GM18858 (cell line): ENCODE measurements around the gene AP5S1.
"Not testable (repeated sequence)": the region's sequence is repeated elsewhere in the genome, so short reads cannot be mapped to it uniquely, and the experiment has no call there.

ENCODE experiments used
- ATAC-seq: cut with Tn5 transposase; IDR thresholded peaks from one replicate; pipeline ENCODE4 v1.9.1; 2021; ENCODE audit not compliant: unreplicated experiment

The AP5S1 gene

DNA sequence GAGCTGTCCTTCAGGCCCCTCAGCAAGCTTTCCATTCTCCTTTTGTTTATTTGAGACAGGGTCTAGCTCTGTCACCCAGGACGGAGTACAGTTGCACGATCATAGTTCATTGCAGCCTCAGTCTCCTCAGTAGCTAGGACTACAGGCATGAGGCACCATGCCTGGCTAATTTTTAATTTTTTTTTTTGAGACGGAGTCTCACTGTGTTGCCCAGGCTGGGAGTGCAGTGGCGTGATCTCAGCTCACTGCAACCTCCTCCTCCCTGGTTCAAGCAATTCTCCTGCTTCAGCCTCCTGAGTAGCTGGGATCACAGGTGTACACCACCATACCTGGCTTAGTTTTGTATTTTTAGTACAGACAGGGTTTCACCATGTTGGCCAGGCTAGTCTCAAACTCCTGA, 31.1 kb upstream of the AP5S1 start:
- ATAC-seq = not testable (repeated sequence)

DNA sequence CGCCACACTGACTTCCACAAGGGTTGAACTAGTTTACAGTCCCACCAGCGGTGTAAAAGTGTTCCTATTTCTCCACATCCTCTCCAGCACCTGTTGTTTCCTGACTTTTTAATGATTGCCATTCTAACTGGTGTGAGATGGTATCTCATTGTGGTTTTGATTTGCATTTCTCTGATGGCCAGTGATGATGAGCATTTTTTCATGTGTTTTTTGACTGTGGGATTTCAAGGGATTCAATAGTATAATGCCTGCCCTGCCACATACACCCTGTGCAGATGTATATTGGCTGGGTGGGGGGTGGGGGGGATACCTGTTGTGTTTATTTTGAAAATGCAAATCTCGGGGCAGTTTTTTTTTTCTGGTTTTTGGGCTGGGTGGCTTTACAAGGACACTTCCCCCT, 26.2 kb upstream of the AP5S1 start:
- ATAC-seq = not testable (repeated sequence)

DNA sequence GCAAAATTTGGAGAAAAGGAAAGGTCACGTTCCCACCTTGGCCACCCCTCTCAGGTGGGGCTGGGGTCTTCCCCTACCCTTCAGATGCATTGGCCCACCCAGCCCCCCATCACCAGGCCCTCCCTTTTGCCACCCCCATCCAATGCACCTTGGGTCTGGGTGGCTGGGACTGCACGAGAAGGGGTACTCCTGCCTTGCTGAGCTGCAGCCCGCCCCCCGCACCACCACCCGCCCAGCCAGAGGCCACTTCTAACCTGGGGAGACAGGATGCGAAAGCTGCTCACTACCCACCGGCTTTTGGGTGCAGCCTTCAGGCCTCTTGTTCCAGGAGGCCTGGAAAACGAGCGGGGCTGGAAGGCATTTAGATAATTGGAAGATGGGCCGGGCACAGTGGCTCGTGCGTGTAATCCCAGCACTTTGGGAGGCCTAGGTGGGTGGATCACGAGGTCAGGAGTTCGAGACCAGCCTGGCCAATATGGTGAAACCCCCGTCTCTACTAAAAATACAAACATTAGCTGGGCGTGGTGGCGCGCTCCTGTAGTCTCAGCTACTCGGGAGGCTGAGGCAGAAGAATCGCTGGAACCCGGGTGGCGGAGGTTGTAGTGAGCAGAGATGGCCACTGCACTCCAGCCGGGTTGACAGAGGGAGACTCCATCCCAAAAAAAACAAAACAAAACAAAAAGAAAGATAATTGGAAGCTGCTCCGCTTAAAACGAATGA, 25.5 kb upstream of the AP5S1 start:
- no peak for ATAC-seq

DNA sequence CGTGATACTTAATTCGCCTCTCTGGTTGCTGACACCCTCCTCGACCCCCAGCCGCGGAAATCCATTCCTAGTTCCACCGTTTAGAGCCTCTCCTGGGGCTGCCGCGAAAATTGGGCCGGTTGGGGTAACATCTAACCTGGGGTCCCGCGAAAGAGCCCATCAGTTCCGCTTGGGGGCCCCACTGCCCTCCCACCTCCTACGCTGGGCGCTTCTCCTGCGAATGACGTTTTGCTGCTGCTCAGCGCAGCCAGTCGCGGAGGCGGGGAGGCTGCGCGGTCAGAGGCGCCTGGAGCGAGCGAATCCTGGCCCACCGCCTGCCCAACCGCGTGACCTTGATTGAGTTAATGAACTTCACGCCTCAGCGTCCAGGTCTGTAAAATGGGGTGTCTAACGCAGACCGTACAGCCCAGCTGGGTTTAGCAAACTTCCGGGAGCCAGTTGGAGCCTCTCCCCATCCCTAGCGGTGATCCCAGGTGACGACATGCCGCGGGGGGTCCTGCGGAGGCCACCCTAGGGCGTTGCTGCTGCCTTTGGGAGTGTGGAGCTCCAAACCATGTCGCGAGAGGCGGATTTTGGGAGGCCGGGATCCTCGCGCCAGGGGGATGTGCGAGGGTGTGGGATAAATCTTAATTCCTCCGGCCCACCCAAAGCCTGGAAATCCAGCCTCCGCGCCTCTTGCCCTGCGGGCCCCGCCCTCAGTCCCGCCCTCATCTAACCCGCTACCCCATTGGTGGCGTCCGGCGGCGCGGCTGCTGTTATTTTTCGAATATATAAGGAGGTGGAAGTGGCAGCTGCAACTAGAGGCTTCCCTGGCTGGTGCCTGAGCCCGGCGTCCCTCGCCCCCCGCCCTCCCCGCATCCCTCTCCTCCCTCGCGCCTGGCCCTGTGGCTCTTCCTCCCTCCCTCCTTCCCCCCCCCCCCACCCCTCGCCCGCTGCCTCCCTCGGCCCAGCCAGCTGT, 24.6 kb upstream of the AP5S1 start, which contains the start of gene CDC25B:
Gene CDC25B (plus strand): TSS at position 800 of the 958 bp plus-strand sequence. CDS start 222 bp downstream, outside the sequence.
- ATAC-seq = peak; percentile 57

DNA sequence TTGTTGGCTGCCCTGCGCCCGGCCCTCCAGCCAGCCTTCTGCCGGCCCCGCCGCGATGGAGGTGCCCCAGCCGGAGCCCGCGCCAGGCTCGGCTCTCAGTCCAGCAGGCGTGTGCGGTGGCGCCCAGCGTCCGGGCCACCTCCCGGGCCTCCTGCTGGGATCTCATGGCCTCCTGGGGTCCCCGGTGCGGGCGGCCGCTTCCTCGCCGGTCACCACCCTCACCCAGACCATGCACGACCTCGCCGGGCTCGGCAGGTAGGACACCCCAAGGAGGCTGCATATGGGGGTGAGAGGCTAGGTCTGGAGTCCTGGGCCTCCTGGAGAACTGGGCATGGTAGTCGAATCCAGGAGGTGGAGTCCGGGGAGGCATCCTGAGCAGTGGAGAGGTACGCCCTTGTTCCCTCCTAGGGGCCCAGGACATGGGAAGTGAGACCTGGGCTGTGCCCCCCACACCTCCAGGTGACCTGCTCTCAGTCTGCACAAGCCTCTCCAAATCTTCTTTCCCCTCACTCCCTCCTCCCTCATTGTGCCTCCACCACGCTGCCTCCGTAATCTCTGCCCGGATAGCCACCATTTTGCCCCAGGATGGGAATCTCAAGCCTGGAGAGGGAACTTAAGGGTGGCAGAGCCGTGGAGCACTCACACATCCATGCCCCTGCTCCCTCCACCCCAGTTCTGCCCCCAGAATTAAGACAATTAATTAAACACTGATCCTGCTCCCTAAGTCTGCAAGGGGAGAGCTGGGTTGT, 23.7 kb upstream of the AP5S1 start:
- no peak for ATAC-seq

DNA sequence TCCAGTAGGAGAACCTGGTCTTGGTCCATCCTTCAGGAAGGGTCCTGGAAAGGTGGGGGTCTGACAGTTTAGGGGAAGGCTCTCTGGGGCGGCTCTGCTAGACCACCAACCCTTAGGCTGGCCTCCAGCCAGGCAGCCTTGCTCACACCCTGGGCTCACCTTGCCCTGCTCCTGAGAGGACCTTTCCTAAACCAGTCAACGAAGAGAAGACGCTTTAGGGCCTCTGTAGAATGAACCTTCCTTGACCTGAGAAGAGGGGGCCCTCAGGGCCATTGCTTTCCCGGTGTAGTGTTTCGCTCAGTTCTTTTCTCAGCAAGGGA, 23.2 kb upstream of the AP5S1 start:
- no peak for ATAC-seq

DNA sequence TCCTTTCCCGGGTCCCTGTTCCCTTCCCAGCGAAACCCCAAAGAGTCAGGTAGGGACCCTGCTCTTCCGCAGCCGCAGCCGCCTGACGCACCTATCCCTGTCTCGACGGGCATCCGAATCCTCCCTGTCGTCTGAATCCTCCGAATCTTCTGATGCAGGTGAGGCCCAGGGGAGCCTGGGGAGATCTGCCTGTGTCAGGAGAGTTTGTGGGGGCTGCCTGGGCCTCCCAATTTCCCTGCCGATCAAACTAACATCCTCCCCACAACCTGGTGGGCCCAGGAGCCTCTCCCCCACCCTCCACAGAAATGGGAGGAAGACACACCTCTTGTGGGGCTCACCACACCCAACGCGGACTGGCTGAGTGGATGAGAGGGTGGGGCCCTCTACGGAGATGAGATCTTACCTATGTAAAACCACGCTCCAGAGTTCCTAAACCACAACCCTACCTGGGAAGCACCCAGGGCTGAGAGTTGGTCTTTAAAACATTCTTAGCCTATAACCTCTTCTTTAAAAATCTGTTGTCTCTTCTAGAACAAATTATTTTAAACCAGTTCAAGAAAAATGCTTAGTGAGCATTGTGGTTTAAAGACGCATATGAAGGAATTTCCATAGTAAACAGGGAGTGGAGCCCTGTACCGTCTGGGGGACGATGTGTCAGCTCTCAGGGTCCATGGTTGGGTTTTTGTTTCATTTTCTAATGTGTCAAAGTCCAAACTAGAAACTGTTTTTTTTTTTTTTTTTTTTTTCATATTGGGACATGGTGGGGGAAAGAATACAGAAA, 22.6 kb upstream of the AP5S1 start:
- ATAC-seq = no peak

DNA sequence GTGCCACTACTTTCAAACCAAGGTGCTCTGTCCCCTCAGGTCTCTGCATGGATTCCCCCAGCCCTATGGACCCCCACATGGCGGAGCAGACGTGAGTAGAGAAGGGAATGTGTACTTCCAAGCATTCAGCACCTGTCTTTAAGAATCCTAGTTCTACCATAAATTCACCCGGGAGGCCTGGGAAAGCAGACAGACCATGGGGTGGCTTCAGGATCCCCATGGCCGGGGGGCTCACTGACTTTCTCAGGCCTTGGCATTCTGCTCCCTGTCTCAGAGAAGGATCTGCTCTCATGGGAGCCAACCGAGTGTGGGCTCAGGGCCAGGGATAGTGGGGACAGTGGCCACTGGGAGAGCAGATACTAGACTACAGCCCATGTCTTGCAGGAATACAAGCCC, 22.0 kb upstream of the AP5S1 start:
- ATAC-seq = no peak

DNA sequence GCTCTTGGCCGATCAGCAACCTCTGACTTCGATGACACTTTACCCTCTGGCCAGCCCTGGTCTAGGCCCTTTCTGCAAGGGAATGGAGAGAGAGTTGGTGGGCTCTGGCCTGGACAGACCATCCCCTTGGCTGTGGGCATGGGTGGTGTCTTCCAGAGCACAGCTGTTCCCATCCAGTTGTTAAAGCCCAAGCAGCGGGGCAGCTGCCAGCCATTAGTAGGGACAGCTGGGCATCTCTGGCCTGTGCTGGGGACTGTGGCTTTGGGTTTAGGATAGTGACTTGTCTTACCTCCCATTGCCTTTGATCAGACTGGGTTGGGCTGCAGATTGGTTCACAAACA, 21.5 kb upstream of the AP5S1 start:
- ATAC-seq = no peak

DNA sequence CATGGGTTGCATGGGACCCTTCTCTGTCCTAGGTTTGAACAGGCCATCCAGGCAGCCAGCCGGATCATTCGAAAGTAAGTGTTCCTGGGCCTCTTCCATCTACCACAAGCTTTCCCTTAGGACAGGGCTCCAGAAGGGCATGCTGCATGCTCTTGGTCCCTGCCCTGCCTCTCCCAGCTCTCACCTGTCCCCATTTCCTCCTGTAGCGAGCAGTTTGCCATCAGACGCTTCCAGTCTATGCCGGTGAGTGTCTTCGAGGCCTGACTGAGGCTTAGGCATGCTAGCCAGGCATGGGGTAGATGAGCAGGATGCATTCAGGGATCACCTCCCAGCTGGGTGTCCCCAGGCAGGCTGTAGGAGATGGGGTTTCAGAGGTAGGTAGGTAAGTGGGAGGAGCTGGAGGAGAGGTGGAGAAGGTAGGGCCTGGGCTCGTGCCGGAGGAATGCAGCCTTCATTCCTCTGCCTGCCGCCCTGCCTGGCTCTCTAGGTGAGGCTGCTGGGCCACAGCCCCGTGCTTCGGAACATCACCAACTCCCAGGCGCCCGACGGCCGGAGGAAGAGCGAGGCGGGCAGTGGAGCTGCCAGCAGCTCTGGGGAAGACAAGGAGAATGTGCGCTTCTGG, 20.0 kb upstream of the AP5S1 start:
- ATAC-seq = no peak

DNA sequence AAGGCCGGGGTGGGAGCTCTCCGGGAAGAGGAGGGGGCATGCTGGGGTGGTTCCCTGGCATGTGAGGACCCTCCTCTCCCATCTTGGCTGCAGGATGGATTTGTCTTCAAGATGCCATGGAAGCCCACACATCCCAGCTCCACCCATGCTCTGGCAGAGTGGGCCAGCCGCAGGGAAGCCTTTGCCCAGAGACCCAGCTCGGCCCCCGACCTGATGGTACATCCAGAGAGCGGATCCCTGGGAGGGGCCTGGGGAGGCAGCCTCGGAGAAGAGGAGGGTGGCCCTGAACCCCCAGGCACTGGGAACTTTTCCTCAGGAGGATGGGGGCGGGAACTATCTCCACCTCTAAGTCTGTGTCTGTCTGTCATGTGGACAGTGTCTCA, 19.5 kb upstream of the AP5S1 start:
- no peak for ATAC-seq

DNA sequence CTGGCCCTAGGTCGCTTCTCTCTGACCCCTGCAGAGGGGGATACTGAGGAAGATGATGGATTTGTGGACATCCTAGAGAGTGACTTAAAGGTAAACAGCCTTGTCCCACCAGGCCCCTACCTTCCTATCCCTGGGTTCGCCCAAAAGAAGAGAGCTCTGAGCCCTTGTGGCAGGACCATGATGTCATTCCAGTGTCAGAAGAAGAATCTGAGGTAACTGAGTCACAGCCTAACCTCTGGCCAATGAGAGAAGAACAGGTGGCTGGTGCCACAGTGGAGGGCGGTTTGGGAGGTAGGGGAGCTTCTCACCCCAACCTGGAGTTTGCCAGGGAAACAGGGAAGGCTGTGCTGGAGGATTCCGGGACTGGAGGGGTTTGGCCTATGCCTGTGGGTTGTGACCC, 19.0 kb upstream of the AP5S1 start:
- no peak for ATAC-seq

DNA sequence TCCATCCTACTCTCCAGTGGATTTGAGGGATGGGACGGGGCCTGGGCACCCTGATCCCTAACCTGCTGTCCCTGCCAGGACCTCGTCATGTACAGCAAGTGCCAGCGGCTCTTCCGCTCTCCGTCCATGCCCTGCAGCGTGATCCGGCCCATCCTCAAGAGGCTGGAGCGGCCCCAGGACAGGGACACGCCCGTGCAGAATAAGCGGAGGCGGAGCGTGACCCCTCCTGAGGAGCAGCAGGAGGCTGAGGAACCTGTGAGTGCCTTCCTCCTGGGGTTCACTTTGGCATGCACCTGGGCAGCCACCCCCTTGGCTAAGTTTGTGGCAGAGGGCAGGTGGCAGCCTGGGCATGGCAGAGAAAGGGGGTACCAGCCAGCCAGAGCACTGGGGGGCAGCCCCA, 18.5 kb upstream of the AP5S1 start:
- ATAC-seq = no peak

DNA sequence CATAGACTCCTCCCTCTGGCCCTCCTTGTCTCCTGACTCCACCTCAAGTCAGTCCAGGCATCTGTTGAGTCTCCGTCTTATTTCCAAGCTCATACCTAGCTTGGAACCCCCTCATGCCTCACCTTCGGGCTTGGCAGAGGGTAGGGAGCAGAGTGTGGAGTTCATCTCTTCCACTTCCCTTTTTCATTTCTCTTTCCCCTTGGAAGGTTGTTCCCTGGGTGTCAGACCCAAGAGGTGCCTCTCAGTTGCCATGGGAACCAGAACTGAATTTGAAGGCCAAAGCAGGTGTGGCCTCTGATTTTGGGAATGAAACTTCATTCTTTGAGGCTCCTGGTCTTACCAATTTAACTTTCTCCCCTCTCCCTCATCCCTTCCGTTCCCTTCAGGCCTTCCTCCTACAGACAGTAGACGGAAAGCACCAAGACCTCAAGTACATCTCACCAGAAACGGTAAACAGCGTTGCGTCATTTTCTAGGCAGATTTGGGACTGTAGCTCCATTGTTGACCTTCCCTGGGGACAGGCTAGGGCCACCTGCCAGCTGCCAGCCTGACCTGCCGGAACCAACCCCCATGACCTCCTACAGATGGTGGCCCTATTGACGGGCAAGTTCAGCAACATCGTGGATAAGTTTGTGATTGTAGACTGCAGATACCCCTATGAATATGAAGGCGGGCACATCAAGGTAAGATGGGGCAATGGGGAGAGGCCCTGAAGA, 17.7 kb upstream of the AP5S1 start:
- ATAC-seq = no peak

DNA sequence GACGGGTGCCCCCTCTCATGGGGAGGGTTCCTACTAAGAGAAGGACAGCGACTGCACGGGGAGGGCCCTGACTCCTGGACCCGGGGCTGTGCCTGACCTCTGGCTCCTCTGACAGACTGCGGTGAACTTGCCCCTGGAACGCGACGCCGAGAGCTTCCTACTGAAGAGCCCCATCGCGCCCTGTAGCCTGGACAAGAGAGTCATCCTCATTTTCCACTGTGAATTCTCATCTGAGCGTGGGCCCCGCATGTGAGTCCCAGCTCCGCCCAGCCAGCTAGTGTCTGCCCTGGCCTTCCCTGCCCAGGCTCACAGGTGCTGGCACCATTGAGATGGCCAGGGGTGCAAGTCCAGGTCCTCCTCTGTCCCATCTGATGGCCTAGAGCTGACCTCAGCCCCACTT, 17.1 kb upstream of the AP5S1 start:
- ATAC-seq = no peak

DNA sequence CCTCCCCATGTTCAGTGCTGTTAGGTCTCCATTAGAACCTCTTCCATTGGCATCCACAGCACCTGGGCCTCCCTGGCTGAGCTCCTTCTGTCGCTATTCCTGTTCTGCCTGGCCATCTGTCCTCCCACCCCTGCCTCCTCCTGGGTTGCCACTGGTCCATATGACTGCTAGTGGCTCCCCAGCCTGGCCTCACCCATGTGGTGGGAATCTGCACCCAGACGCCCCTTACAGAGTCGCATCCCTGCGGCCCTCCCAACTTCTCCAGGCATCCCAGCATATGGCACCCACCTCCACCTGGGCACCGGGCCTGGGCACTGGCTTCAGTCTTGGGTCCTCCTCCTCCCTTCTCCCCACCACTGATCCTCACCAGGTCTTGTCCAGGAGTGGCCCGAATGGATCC, 16.5 kb upstream of the AP5S1 start:
- ATAC-seq = no peak

DNA sequence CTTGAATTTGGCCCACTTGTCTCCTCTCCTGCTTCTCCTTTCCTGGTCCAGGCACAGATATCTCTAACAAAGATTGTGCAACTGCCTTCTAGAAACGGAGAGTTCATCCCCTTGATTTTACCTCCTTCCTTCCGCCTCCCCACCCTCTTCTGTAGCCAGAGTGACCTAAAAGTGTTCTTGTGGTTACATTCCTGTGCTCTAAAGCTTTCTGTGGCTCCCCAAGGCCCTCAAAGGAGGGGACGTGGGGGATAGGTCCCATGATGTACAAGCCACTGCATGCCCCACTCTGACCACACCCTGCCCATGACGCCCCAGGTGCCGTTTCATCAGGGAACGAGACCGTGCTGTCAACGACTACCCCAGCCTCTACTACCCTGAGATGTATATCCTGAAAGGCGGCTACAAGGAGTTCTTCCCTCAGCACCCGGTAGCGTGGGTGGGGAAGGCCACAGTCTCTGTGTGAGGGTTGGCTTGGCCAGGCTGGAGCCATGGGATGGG, 16.0 kb upstream of the AP5S1 start:
- no peak for ATAC-seq

DNA sequence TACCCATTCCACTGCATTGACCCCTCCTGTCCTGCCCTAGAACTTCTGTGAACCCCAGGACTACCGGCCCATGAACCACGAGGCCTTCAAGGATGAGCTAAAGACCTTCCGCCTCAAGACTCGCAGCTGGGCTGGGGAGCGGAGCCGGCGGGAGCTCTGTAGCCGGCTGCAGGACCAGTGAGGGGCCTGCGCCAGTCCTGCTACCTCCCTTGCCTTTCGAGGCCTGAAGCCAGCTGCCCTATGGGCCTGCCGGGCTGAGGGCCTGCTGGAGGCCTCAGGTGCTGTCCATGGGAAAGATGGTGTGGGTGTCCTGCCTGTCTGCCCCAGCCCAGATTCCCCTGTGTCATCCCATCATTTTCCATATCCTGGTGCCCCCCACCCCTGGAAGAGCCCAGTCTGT, 15.6 kb upstream of the AP5S1 start:
- no peak for ATAC-seq

DNA sequence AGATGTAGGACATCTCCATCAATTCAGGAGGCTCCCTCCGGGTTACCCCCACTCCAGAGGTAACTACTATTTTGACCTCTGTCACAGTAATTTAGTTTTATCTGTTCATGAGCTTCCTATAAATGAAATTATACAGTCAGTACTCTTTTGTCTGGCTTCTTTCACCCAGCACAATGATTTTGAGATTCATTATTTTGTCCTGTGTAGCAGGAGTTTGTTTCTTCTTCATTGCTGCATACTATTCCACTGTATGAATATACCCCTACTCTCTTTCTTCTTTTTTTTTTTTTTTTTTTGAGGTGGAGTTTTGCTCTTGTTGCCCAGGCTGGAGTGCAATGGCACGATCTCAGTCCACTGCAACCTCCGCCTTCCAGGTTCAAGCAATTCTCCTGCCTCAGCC, 11.8 kb upstream of the AP5S1 start:
- ATAC-seq = no peak
